Measurements from ENCODE around the gene AGTPBP1. TPM values are rescaled to one million over a fixed set of nuclear protein-coding genes. Genes with fewer than 3 reads are reported as not detected.

Gene AGTPBP1
- total RNA-seq, 4 donors from 2014 or later, result 3.7 to 18.1 (median 11.4) TPM

- WGBS, 2 donors, result 83 to 87% methylated on average over 4 of the region's 4 CpGs
- DNase-seq, result no peak
- Histone ChIP-seq H3K4me3 (no peak overlapping the region), H3K9me3 (no peaks in the 10 kb centered on the region), H3K27ac (no peak overlapping the region), H3K36me3 (peaks cover 0 to 30% (median 0%) of the 10 kb centered on the region in 3 donors), H3K4me1 (no peaks in the 10 kb centered on the region), H3K27me3 (no peaks in the 10 kb centered on the region)
- intact Hi-C loops (cut with DNase I), result no loop called here
- TF ChIP-seq POLR2A (IDR thresholded peaks at IDR 0.05) (no peak), CTCF (IDR thresholded peaks at IDR 0.05) (no peak)
These were observed 88.6 kb downstream of the AGTPBP1 start for GRCh38 chr9:85653153-85653552.

DNA sequence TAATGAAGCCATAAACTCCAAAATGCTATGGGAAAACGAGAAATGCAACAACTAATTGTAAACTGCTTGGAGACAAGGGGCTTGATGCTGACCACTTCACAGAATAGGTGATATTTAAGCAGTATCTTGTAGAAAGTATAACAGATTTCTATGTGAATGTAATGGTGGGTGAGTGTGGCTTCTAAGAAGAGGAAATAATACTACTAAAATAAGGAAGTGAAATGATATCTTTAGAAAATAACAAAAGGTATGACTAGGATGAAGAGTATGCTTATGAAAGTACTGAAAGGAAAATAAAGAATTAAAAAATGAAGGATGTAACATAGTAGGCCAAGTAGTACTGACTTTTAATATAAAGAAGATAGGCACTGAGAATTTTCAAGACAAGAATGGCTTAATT is 94.2 kb downstream of the AGTPBP1 start:
- H3K36me3 ChIP-seq, result peaks cover 0 to 6% (median 0%) of the 10 kb centered on the region in 3 donors
- TF ChIP-seq CTCF (IDR thresholded peaks at IDR 0.05) (no peak), POLR2A (IDR thresholded peaks at IDR 0.05) (no peak)
- H3K27ac ChIP-seq, result no peak overlapping the region
- no peaks in the 10 kb centered on the region for H3K4me1 ChIP-seq
- no peak for DNase-seq
- H3K9me3 ChIP-seq, result no peaks in the 10 kb centered on the region
- H3K4me3 ChIP-seq, result no peak overlapping the region
- intact Hi-C loops (cut with DNase I), result no loop called here
- 94 to 100% methylated on average over 1 of the region's 1 CpG for WGBS, 2 donors
- no peaks in the 10 kb centered on the region for H3K27me3 ChIP-seq

DNA sequence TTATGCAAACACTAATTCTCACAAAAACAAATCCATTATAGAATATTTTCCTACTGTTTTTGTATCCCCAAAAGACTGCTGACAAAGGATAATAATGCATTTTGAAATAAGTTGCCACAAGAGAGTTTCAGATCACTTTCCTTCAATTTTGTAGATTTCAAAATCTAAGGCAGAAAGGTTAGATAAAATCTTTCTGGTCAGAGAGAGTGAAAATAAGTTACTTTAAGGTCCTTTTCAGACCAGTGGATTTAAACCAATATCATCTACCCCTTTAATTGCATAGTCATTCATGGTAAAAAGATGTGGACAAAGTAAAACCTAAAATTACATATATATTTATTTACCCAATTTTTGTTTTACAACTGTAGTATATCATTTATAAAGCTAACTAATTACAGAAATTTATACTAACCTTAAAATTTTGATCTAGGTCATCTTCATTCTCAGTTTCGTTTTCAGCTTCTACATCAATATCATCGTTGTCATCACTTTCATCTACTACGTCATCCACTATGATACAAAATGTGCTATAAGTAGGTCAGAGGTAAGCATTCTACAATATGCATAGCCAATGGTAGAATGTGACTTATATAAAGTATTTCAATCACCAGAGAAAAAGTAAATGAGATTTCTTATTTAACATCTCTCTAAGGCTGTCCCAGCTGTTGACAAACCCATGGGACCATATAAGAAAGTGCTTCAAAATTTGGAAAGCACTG is 95.7 kb downstream of the AGTPBP1 start:
- no peak overlapping the region for H3K4me3 ChIP-seq
- no peaks in the 10 kb centered on the region for H3K4me1 ChIP-seq
- TF ChIP-seq POLR2A (IDR thresholded peaks at IDR 0.05) (no peak), CTCF (IDR thresholded peaks at IDR 0.05) (no peak)
- H3K27ac ChIP-seq, result no peak overlapping the region
- intact Hi-C loops (cut with DNase I), result no loop called here
- no peak for DNase-seq
- no peaks in the 10 kb centered on the region for H3K27me3 ChIP-seq
- H3K9me3 ChIP-seq, result no peaks in the 10 kb centered on the region
- H3K36me3 ChIP-seq, result peaks cover 0 to 16% (median 0%) of the 10 kb centered on the region in 3 donors
- WGBS, 2 donors, result 90 to 91% methylated on average over 3 of the region's 3 CpGs

DNA sequence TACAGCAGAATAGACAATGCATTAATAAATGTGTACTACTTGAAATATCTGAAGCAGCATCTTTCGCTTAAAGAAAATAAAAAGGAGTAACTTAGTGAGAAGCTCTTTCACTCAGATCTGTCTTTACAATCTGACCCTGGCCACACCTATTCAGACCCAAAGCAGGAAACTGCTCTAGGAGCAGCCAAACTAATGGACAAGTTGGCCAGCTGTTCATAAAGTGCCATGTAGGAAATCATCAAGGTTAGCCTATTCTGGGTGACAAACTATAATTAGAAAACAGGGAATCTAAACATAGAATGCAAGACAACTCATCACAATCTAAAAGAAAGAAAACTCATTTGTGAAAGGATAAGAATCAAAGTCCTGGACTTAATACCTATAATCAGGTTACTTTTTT is 101.3 kb downstream of the AGTPBP1 start:
- DNase-seq, result no peak
- WGBS, 2 donors, result 89 to 100% methylated on average over 1 of the region's 1 CpG
- Histone ChIP-seq H3K9me3 (no peaks in the 10 kb centered on the region), H3K27me3 (no peaks in the 10 kb centered on the region), H3K27ac (no peak overlapping the region), H3K36me3 (peaks cover 0 to 21% (median 0%) of the 10 kb centered on the region in 3 donors), H3K4me1 (no peaks in the 10 kb centered on the region), H3K4me3 (no peak overlapping the region)
- TF ChIP-seq CTCF (IDR thresholded peaks at IDR 0.05), result no peak
- no peak for TF ChIP-seq POLR2A (IDR thresholded peaks at IDR 0.05)
- intact Hi-C loops (cut with DNase I), result no loop called here

DNA sequence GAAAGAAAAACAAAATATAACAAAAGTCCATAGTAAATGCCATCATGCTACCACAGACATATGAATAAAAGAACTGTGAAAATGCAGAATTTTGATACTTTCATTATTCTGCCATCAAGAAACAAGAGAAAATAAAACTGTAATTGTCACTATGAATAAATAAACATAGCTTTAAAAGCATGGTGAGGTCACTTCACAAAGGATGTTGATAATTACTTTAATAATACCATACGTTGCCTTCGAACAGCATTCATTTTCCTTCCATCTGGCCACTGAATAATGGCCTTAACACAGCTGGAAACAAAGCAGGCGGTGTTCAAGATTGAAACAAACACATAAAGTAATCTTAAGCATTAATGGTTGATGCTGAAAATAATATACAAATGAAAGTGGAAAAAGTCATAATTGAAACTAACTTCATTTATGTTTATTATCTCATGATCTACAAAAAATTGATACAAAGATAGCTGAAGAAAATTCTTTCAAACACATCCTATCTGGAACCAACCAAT is 102.0 kb downstream of the AGTPBP1 start:
- DNase-seq, result no peak
- Histone ChIP-seq H3K4me3 (no peak overlapping the region), H3K9me3 (no peaks in the 10 kb centered on the region), H3K27ac (no peak overlapping the region), H3K4me1 (no peaks in the 10 kb centered on the region), H3K36me3 (peaks cover 0 to 21% (median 0%) of the 10 kb centered on the region in 3 donors), H3K27me3 (no peaks in the 10 kb centered on the region)
- TF ChIP-seq POLR2A (IDR thresholded peaks at IDR 0.05) (no peak), CTCF (IDR thresholded peaks at IDR 0.05) (no peak)
- WGBS, 2 donors, result 71 to 82% methylated on average over 3 of the region's 3 CpGs
- intact Hi-C loops (cut with DNase I), result no loop called here
